Uterus (tissue), 2 donors: ENCODE data around the gene CCDC149.

ENCODE experiments used
- CTCF ChIP-seq, 4 experiments: fragments of 200-600 bp in 2 of 4; fragments of 450-650 bp in 2 of 4; sonication (generic) in 2 of 4; IDR thresholded peaks; one replicate each; pipeline ENCODE4 v1.5.1; 2016 to 2019; ENCODE audit warnings: antibody characterized with exemption in 4 of 4, mild to moderate bottlenecking in 2 of 4, moderate library complexity in 1 of 4
- POLR2A ChIP-seq, 2 donors: fragments of 450-650 bp; IDR thresholded peaks; one replicate each; pipeline ENCODE4 v1.6.1; 2016; ENCODE audit warnings: antibody characterized with exemption in 2 of 2, mild to moderate bottlenecking in 1 of 2, moderate library complexity in 1 of 2

GRCh38 chr4:24770667-24771066 is 142.2 kb downstream of the CCDC149 start:
- no peak for TF ChIP-seq POLR2A (IDR thresholded peaks at IDR 0.05)
- TF ChIP-seq CTCF (IDR thresholded peaks at IDR 0.05) = no peak
